GM12878 (cell line): ENCODE data around the gene DMD. TPM values are rescaled to one million over a fixed set of nuclear protein-coding genes. Genes with fewer than 3 reads are reported as not detected.

ENCODE experiments used
- ATAC-seq: fragments of 200-7000 bp; cut with Tn5 transposase; 3 replicates; pipeline ENCODE4 v1.9.1; 2020; ENCODE audit warnings: mild to moderate bottlenecking, moderate library complexity
- BruUV-seq: library from RNA; stranded (reverse); fragments of 400-500 nt; replicated peaks from 2 replicates; lab custom pipeline; 2021; lab: Mats Ljungman, UMichigan
- CTCF ChIA-PET: fragments of 300-600 bp; sonication (Branson Sonifier 250); formaldehyde crosslinking; extraction: SDS; loops from one replicate; lab custom pipeline; 2021; ENCODE audit warnings: inconsistent platforms; lab: Yijun Ruan, JAX
- POLR2A ChIA-PET: fragments of 350-600 bp; formaldehyde crosslinking; extraction: SDS; loops from one replicate; lab custom pipeline; 2021; ENCODE audit warnings: inconsistent platforms; lab: Charles Lee
- RAD21 ChIA-PET: fragments of 300-600 bp; sonication (Branson Sonifier 250); formaldehyde crosslinking; loops from one replicate; lab custom pipeline; 2023; ENCODE audit warnings: antibody characterized with exemption; ENCODE audit not compliant: unreplicated experiment; lab: Charles Lee
- SMC1A ChIA-PET: fragments of 300-600 bp; sonication (Branson Sonifier 250); formaldehyde crosslinking; loops from one replicate; lab custom pipeline; 2023; ENCODE audit not compliant: unreplicated experiment, uncharacterized antibody; lab: Charles Lee
- DNase-seq: peaks from one replicate; pipeline ENCODE4 v3.0.0-alpha.2; 2011; ENCODE audit warnings: low read depth, low spot score
- FAIRE-seq: peaks from 3 replicates; lab custom pipeline; 2011; peaks lifted over from hg19 to GRCh38; lab: Jason Lieb, UNC
- H2AFZ ChIP-seq: 2 replicates; pipeline ENCODE4 v1.6.0; 2011; ENCODE audit warnings: low read depth, low read length, control low read depth; ENCODE audit not compliant: control insufficient read depth
- H3K27ac ChIP-seq: 2 replicates; pipeline ENCODE4 v1.5.1; 2011; ENCODE audit warnings: control low read depth; ENCODE audit not compliant: control insufficient read depth, insufficient read depth
- H3K27me3 ChIP-seq, 2 experiments: replicated peaks in 1 of 2; 2 replicates each; pipeline versions ENCODE4 v1.6.0 to v1.6.1; 2011; ENCODE audit warnings: low read length in 1 of 2; ENCODE audit not compliant: control insufficient read depth in 2 of 2, insufficient read depth in 2 of 2
- H3K36me3 ChIP-seq, 2 experiments: 2 replicates each; pipeline ENCODE4 v1.5.1; 2011; ENCODE audit warnings: low read length in 1 of 2; ENCODE audit not compliant: control insufficient read depth in 2 of 2, insufficient read depth in 2 of 2
- H3K4me1 ChIP-seq: 2 replicates; pipeline ENCODE4 v1.6.1; 2011; ENCODE audit warnings: mild to moderate bottlenecking, low read length, moderate library complexity, mixed read lengths; ENCODE audit not compliant: control insufficient read depth, insufficient read depth
- H3K4me2 ChIP-seq: 2 replicates; pipeline ENCODE4 v1.6.0; 2011; ENCODE audit warnings: control low read depth; ENCODE audit not compliant: control insufficient read depth, insufficient read depth
- H3K4me3 ChIP-seq: fragments of 200-600 bp; sonication (generic); 2 replicates; pipeline ENCODE4 v1.5.1; 2016
- H3K79me2 ChIP-seq: 2 replicates; pipeline ENCODE4 v1.6.0; 2011; ENCODE audit warnings: low read length; ENCODE audit not compliant: control insufficient read depth, insufficient read depth
- H3K9ac ChIP-seq: 2 replicates; pipeline ENCODE4 v1.8.0; 2011; ENCODE audit warnings: low read length, control low read depth, mixed read lengths; ENCODE audit not compliant: control insufficient read depth, insufficient read depth
- H3K9me3 ChIP-seq: replicated peaks from 3 replicates; pipeline ENCODE4 v1.5.1; 2011; ENCODE audit warnings: mild to moderate bottlenecking, low read length; ENCODE audit not compliant: control insufficient read depth, insufficient read depth
- H4K20me1 ChIP-seq: 2 replicates; pipeline ENCODE4 v1.6.0; 2011; ENCODE audit not compliant: control insufficient read depth, insufficient read depth
- ATF7 ChIP-seq: fragments of 450-650 bp; IDR thresholded peaks from 2 replicates; pipeline ENCODE4 v1.6.1; 2016; ENCODE audit warnings: low read depth, mild to moderate bottlenecking
- DPF2 ChIP-seq: fragments of 450-650 bp; IDR thresholded peaks from 2 replicates; pipeline ENCODE4 v1.6.1; 2017; ENCODE audit warnings: mild to moderate bottlenecking
- EP300 ChIP-seq, 2 experiments: fragments of 150-350 bp in 1 of 2; IDR thresholded peaks; 2 replicates each; pipeline ENCODE4 v1.6.1; 2011 to 2012; ENCODE audit warnings: low read depth in 2 of 2, low read length in 2 of 2, borderline replicate concordance in 1 of 2, improper control_type of control experiment in 1 of 2, inconsistent platforms in 1 of 2; ENCODE audit not compliant: control insufficient read depth in 1 of 2
- ESRRA ChIP-seq: IDR thresholded peaks from 2 replicates; pipeline ENCODE4 v1.6.1; 2012; ENCODE audit warnings: mild to moderate bottlenecking, low read length, improper control_type of control experiment
- IKZF1 ChIP-seq: fragments of 450-650 bp; conservative IDR thresholded peaks from 2 replicates; pipeline ENCODE4 v1.6.1; 2017; ENCODE audit warnings: antibody characterized with exemption, mild to moderate bottlenecking
- PAX5 ChIP-seq: IDR thresholded peaks from 2 replicates; pipeline ENCODE4 v1.6.1; 2011; ENCODE audit warnings: low read depth, low read length, borderline replicate concordance
- RAD21 ChIP-seq: IDR thresholded peaks from 2 replicates; pipeline ENCODE4 v1.6.1; 2011; ENCODE audit warnings: mild to moderate bottlenecking, low read depth, low read length, moderate library complexity; ENCODE audit not compliant: insufficient read depth
- RELA ChIP-seq: fragments of 450-650 bp; IDR thresholded peaks from 2 replicates; pipeline ENCODE4 v1.8.0; 2014; ENCODE audit warnings: borderline replicate concordance; ENCODE audit not compliant: partially characterized antibody
- RUNX3 ChIP-seq: IDR thresholded peaks from 2 replicates; pipeline ENCODE4 v1.6.1; 2012; ENCODE audit warnings: low read length, inconsistent platforms
- SMAD1 ChIP-seq: fragments of 450-650 bp; IDR thresholded peaks from 2 replicates; pipeline ENCODE4 v1.6.1; 2018; ENCODE audit warnings: mild to moderate bottlenecking, low read depth; ENCODE audit not compliant: partially characterized antibody
- SUPT20H ChIP-seq: IDR thresholded peaks from 2 replicates; pipeline ENCODE4 v1.6.1; 2011; ENCODE audit warnings: low read depth, mild to moderate bottlenecking, low read length, moderate library complexity, borderline replicate concordance; ENCODE audit not compliant: control insufficient read depth
- WGBS: methylation state at CpG from one replicate; pipeline ENCODE4 v1.1.6; 2016; ENCODE audit warnings: low lambda C conversion rate; ENCODE audit not compliant: insufficient replicate concordance, insufficient coverage; ENCODE audit errors: missing lambda C conversion rate; 5-methylcytosine and 5-hydroxymethylcytosine counted together
- in situ Hi-C: fragments of 300-500 bp; cut with MboI; formaldehyde crosslinking; loops from 9 replicates; pipeline ENCODE4 v1.14.3; 2018; ENCODE audit warnings: mixed read lengths
- intact Hi-C: fragments of 100-400 bp; cut with micrococcal nuclease; formaldehyde crosslinking; loops from one replicate; pipeline ENCODE4 v1.14.2; 2022; ENCODE audit not compliant: unreplicated experiment
- polyA plus RNA-seq, 11 experiments: library from polyadenylated mRNA; depleted of rRNA in 4 of 11; unstranded in 6 of 11; stranded (reverse) in 5 of 11; fragments of >200 nt; fragmentation: Nextera tagmentation in 4 of 11; fragmentation: Illumina TruSeq in 1 of 11; extraction: Ambion mirVana in 4 of 11; extraction: Trizol in 1 of 11; gene quantifications; 1 replicate in 1 of 11; 2 replicates in 10 of 11; pipeline versions ENCODE4 v1.2.1 to v1.2.3, GENCODE V29; 2011 to 2016; ENCODE audit warnings: inconsistent platforms in 2 of 11, missing spikeins in 2 of 11, low read depth in 1 of 11
- total RNA-seq, 4 experiments: library from RNA; depleted of rRNA in 3 of 4; stranded (reverse); fragments of >200 nt in 3 of 4; fragmentation: Illumina TruSeq in 1 of 4; extraction: Trizol in 1 of 4; gene quantifications; 2 replicates each; pipeline versions ENCODE4 v1.2.1 to v1.2.3, GENCODE V29; 2013 to 2021
- TF ChIP-seq, protein P1 (sequence below): IDR thresholded peaks from 2 replicates; pipeline ENCODE4 v1.6.1; 2011; ENCODE audit warnings: borderline replicate concordance, low read depth, mild to moderate bottlenecking, moderate library complexity, mixed read lengths, low read length; ENCODE audit not compliant: insufficient read depth; ENCODE audit errors: extremely low read length
- TF ChIP-seq, protein P2 (sequence below): fragments of 450-650 bp; IDR thresholded peaks from 2 replicates; pipeline ENCODE4 v1.6.1; 2016; ENCODE audit warnings: mild to moderate bottlenecking

DMD gene
- total and polyA plus RNA-seq, 10 of the 15 experiments (the other 5 are each of a cell fraction or from before 2014, with no cell fraction given), result 1.4 to 24.3 (median 4.3) TPM

DNA sequence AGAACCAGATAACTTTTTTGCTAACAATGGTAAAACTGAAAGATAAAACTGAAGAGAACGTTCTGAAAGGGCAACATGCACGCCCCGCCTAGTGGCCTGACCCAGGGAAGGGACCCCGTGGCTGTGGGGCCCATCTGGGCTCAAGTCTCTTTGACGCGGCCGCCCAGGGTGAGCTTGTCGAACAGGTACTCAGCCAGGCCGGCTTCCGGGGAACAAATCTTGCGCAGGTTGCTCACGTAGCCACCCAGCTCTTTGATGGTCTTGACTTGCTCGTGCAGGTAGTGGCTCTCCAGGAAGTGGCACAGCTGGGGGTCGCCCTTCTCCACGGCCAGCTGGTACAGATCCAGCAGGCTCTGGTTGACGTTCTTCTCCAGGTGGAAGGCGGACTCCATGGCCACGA, 2140.1 kb downstream of the DMD start:
- Histone ChIP-seq H3K4me1 (peaks cover 16% of the 10 kb centered on the region; the same call in 1 of the 2 replicates), H3K4me2 (no peak overlapping the region), H3K27me3 (no peaks in the 10 kb centered on the region), H3K36me3 (no peaks in the 10 kb centered on the region), H3K27ac (no peak overlapping the region), H3K4me3 (no peak overlapping the region), H4K20me1 (no peaks in the 10 kb centered on the region), H2AFZ (no peak overlapping the region), H3K79me2 (no peaks in the 10 kb centered on the region), H3K9me3 (no peaks in the 10 kb centered on the region; the same call in 2 of the 3 replicates), H3K9ac (no peak overlapping the region)
- TF ChIP-seq ESRRA (no peak), RAD21 (no peak), PAX5 (no peak)
- TF ChIP-seq, protein P1, sequence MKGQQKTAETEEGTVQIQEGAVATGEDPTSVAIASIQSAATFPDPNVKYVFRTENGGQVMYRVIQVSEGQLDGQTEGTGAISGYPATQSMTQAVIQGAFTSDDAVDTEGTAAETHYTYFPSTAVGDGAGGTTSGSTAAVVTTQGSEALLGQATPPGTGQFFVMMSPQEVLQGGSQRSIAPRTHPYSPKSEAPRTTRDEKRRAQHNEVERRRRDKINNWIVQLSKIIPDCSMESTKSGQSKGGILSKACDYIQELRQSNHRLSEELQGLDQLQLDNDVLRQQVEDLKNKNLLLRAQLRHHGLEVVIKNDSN, result no peak
- ATAC-seq (no peak), DNase-seq (no peak), FAIRE-seq (no peak)
- BruUV-seq, result no TSS peak
- in situ Hi-C loops, result no loop called here
- SMC1A ChIA-PET, result interaction anchor here (1.0 to 1.3 kb wide), 2 partner anchors 9 to 21 kb away, joined by 3 to 5 read pairs; no protein-coding TSS in a partner anchor
- CTCF ChIA-PET, result interaction anchor here (1.6 kb wide), 1 partner anchor 32 kb away, joined by 5 read pairs; no protein-coding TSS in a partner anchor
- 64% methylated on average over 18 of the region's 18 CpGs for whole genome bisulfite sequencing
- intact Hi-C loops, result no loop called here
- POLR2A ChIA-PET, result no interaction called here
- RAD21 ChIA-PET, result interaction anchor here (0.6 to 1.9 kb wide), 3 partner anchors 14 to 65 kb away, joined by 3 to 7 read pairs (median 3); no protein-coding TSS in a partner anchor

- ChIA-PET CTCF (interaction anchor here (0.8 to 1.6 kb wide), 4 partner anchors 31 to 148 kb away, joined by 3 to 5 read pairs (median 3); no protein-coding TSS in a partner anchor), RAD21 (interaction anchor here (0.7 to 1.9 kb wide), 5 partner anchors 10 to 194 kb away, joined by 3 to 7 read pairs (median 3); no protein-coding TSS in a partner anchor), POLR2A (no interaction called here), SMC1A (interaction anchor here (0.7 to 1.4 kb wide), 5 partner anchors 8 to 30 kb away, joined by 3 to 6 read pairs (median 3); no protein-coding TSS in a partner anchor)
- no peaks in the 10 kb centered on the region for H3K27me3 ChIP-seq
- H3K4me2 ChIP-seq, result peak overlapping the region; percentile 27; the same call in 1 of the 2 replicates
- DNase-seq (peak; percentile 38), FAIRE-seq (no peak), ATAC-seq (peak; percentile 89)
- in situ Hi-C loops (no loop called here), intact Hi-C loops (no loop called here)
- no peaks in the 10 kb centered on the region for H4K20me1 ChIP-seq
- no peaks in the 10 kb centered on the region for H3K36me3 ChIP-seq
- H3K4me3 ChIP-seq, result no peak overlapping the region
- no peaks in the 10 kb centered on the region for H3K79me2 ChIP-seq
- H2AFZ ChIP-seq, result no peak overlapping the region
- TF ChIP-seq DPF2 (peak; percentile 34; the same call in 1 of the 2 replicates), SUPT20H (no peak), RELA (peak; percentile 16), IKZF1 (peak; percentile 41; the same call in 1 of the 2 replicates), RUNX3 (no peak), SMAD1 (peak; percentile 56), ATF7 (no peak), EP300 (IDR thresholded peaks at IDR 0.05; ENCODE audit: borderline replicate concordance in 1 of 2, control insufficient read depth in 1 of 2, low read depth in 2 of 2, low read length in 2 of 2) (0 out of 4 replicates have a peak, but pooled peaks of 1 of the 2 experiments have one; percentile 11)
- TF ChIP-seq, protein P2, sequence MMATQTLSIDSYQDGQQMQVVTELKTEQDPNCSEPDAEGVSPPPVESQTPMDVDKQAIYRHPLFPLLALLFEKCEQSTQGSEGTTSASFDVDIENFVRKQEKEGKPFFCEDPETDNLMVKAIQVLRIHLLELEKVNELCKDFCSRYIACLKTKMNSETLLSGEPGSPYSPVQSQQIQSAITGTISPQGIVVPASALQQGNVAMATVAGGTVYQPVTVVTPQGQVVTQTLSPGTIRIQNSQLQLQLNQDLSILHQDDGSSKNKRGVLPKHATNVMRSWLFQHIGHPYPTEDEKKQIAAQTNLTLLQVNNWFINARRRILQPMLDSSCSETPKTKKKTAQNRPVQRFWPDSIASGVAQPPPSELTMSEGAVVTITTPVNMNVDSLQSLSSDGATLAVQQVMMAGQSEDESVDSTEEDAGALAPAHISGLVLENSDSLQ, result peak; percentile 23; the same call in 1 of the 2 replicates
- no peak overlapping the region for H3K9ac ChIP-seq
- H3K9me3 ChIP-seq, result no peaks in the 10 kb centered on the region; the same call in 2 of the 3 replicates
- H3K4me1 ChIP-seq, result peaks cover 16% of the 10 kb centered on the region; the same call in 1 of the 2 replicates
- BruUV-seq, result no TSS peak
- H3K27ac ChIP-seq, result peak overlapping the region; percentile 0; the same call in 1 of the 2 replicates
Measured at GRCh38 chrX:31070057-31070468, 2141.3 kb downstream of the DMD start.
